GM18499 (cell line): ENCODE data around the gene DDX56.
"Not testable (repeated sequence)": the region's sequence is repeated elsewhere in the genome, so short reads cannot be mapped to it uniquely, and the experiment has no call there.

Experiments used
- ATAC-seq: cut with Tn5 transposase; IDR thresholded peaks from one replicate; pipeline ENCODE4 v1.9.1; 2021; ENCODE audit warnings: moderate number of reproducible peaks; ENCODE audit not compliant: insufficient read depth, unreplicated experiment

Gene DDX56

GRCh38 chr7:44565097-44565794 is 8.5 kb downstream of the DDX56 start:
- no peak for ATAC-seq

- no peak for ATAC-seq
These were observed 9.1 kb downstream of the DDX56 start for GRCh38 chr7:44564606-44565005.

- no peak for ATAC-seq
These were observed 10.5 kb downstream of the DDX56 start for GRCh38 chr7:44563171-44563679.

GRCh38 chr7:44562622-44562962 is 11.1 kb downstream of the DDX56 start:
- ATAC-seq, result not testable (repeated sequence)

GRCh38 chr7:44561962-44562621 is 11.6 kb downstream of the DDX56 start:
- ATAC-seq, result no peak

GRCh38 chr7:44561481-44561880 is 12.2 kb downstream of the DDX56 start:
- no peak for ATAC-seq

- ATAC-seq, result no peak
These were observed 14.2 kb downstream of the DDX56 start for GRCh38 chr7:44559485-44559884.

GRCh38 chr7:44557485-44557884 is 16.2 kb downstream of the DDX56 start:
- ATAC-seq, result no peak

- no peak for ATAC-seq
These were observed 18.4 kb downstream of the DDX56 start for GRCh38 chr7:44555350-44555749.

- ATAC-seq, result not testable (repeated sequence)
These were observed 21.2 kb downstream of the DDX56 start for GRCh38 chr7:44552473-44553005.

- no peak for ATAC-seq
These were observed 24.3 kb downstream of the DDX56 start for GRCh38 chr7:44549457-44549856.

GRCh38 chr7:44548893-44549292 is 24.8 kb downstream of the DDX56 start:
- ATAC-seq, result no peak

GRCh38 chr7:44547536-44548231 is 26.0 kb downstream of the DDX56 start:
- no peak for ATAC-seq

- no peak for ATAC-seq
These were observed 31.7 kb downstream of the DDX56 start for GRCh38 chr7:44541876-44542610.

- no peak for ATAC-seq
These were observed 32.5 kb downstream of the DDX56 start, which contains the start of gene NPC1L1 for GRCh38 chr7:44541028-44541869. TSS of gene NPC1L1 (minus strand) at chr7:44541330. CDS start at chr7:44541259, 71 bp downstream.

- ATAC-seq, result no peak
These were observed 33.1 kb downstream of the DDX56 start for GRCh38 chr7:44540592-44541027.

GRCh38 chr7:44539669-44540506 is 33.8 kb downstream of the DDX56 start:
- ATAC-seq, result no peak
